Measurements from ENCODE around the gene NUF2. TPM values are rescaled to one million over a fixed set of nuclear protein-coding genes. Genes with fewer than 3 reads are reported as not detected.

NUF2 gene
- total RNA-seq, 3 donors from 2014 or later = 1.0 to 8.0 (median 2.3) TPM

GRCh38 chr1:163361123-163361934 lies 39.6 kb downstream of the NUF2 start:
- H3K4me3 ChIP-seq = no peak overlapping the region
- H3K9me3 ChIP-seq = no peaks in the 10 kb centered on the region
- no peaks in the 10 kb centered on the region for H3K36me3 ChIP-seq (ENCODE audit: low read depth)
- ATAC-seq (peak; percentile 30), DNase-seq (no peak)
- TF ChIP-seq, protein P1, sequence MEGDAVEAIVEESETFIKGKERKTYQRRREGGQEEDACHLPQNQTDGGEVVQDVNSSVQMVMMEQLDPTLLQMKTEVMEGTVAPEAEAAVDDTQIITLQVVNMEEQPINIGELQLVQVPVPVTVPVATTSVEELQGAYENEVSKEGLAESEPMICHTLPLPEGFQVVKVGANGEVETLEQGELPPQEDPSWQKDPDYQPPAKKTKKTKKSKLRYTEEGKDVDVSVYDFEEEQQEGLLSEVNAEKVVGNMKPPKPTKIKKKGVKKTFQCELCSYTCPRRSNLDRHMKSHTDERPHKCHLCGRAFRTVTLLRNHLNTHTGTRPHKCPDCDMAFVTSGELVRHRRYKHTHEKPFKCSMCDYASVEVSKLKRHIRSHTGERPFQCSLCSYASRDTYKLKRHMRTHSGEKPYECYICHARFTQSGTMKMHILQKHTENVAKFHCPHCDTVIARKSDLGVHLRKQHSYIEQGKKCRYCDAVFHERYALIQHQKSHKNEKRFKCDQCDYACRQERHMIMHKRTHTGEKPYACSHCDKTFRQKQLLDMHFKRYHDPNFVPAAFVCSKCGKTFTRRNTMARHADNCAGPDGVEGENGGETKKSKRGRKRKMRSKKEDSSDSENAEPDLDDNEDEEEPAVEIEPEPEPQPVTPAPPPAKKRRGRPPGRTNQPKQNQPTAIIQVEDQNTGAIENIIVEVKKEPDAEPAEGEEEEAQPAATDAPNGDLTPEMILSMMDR (IDR thresholded peaks at IDR 0.05) = no peak
- intact Hi-C loops (cut with DNase I, micrococcal nuclease) = no loop called here
- H3K4me1 ChIP-seq (ENCODE audit: low read depth) = no peaks in the 10 kb centered on the region

- H3K4me3 ChIP-seq = no peak overlapping the region
- no peaks in the 10 kb centered on the region for H3K9me3 ChIP-seq
- DNase-seq (no peak), ATAC-seq (no peak)
- H3K36me3 ChIP-seq (ENCODE audit: low read depth) = no peaks in the 10 kb centered on the region
- H3K4me1 ChIP-seq (ENCODE audit: low read depth) = no peaks in the 10 kb centered on the region
- TF ChIP-seq, protein P1 (IDR thresholded peaks at IDR 0.05) = no peak
- intact Hi-C loops (cut with DNase I, micrococcal nuclease) = no loop called here
Measured at GRCh38 chr1:163365186-163365585, 43.4 kb downstream of the NUF2 start.

DNA sequence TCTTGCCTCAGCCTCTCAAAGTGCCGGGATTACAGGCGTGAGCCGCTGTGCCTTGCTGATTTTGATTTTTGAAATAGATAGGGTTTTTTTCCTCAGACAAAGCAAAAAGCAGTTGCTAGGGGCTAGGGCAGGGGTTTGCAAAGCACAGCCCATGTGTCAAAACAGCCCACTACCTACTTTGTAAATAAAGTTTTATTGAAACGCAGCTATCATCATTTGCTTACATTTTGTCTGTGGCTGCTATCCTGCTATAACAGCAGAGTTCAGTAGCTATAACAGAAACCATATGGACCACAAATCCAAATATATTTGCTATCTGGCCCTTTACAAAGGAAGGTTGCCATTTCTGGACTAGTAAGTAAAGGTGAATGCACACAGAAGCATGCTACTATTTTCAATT lies 44.8 kb downstream of the NUF2 start:
- no peaks in the 10 kb centered on the region for H3K4me1 ChIP-seq (ENCODE audit: low read depth)
- DNase-seq (no peak), ATAC-seq (no peak)
- no peak overlapping the region for H3K4me3 ChIP-seq
- intact Hi-C loops (cut with DNase I, micrococcal nuclease) = no loop called here
- H3K9me3 ChIP-seq = no peaks in the 10 kb centered on the region
- TF ChIP-seq, protein P1 (IDR thresholded peaks at IDR 0.05) = no peak
- H3K36me3 ChIP-seq (ENCODE audit: low read depth) = no peaks in the 10 kb centered on the region

GRCh38 chr1:163367721-163368120 lies 46.0 kb downstream of the NUF2 start:
- TF ChIP-seq, protein P1 (IDR thresholded peaks at IDR 0.05) = no peak
- no peaks in the 10 kb centered on the region for H3K36me3 ChIP-seq (ENCODE audit: low read depth)
- no peaks in the 10 kb centered on the region for H3K4me1 ChIP-seq (ENCODE audit: low read depth)
- intact Hi-C loops (cut with DNase I, micrococcal nuclease) = no loop called here
- DNase-seq = no peak
- no peak for ATAC-seq
- no peaks in the 10 kb centered on the region for H3K9me3 ChIP-seq
- H3K4me3 ChIP-seq = no peak overlapping the region

GRCh38 chr1:163372576-163372975 lies 50.8 kb downstream of the NUF2 start:
- no peaks in the 10 kb centered on the region for H3K9me3 ChIP-seq
- H3K4me3 ChIP-seq = no peak overlapping the region
- intact Hi-C loops (cut with DNase I, micrococcal nuclease) = no loop called here
- H3K4me1 ChIP-seq (ENCODE audit: low read depth) = no peaks in the 10 kb centered on the region
- TF ChIP-seq, protein P1 (IDR thresholded peaks at IDR 0.05) = no peak
- ATAC-seq (no peak), DNase-seq (no peak)
- H3K36me3 ChIP-seq (ENCODE audit: low read depth) = no peaks in the 10 kb centered on the region

Data from mucosa of descending colon (tissue), 3 donors.